H1 (cell line): Measurements from ENCODE around the gene ECT2L.

Experiments
- BCL11A ChIP-seq, 2 experiments: IDR thresholded peaks; one replicate each; pipeline ENCODE4 v1.6.1; 2011; ENCODE audit warnings: low read depth in 2 of 2, low read length in 2 of 2, mild to moderate bottlenecking in 2 of 2
- CEBPB ChIP-seq: IDR thresholded peaks from 2 replicates; pipeline ENCODE4 v1.6.1; 2012; ENCODE audit warnings: low read depth, low read length
- CTCF ChIP-seq, 3 experiments: IDR thresholded peaks; 1 replicate in 2 of 3; 2 replicates in 1 of 3; pipeline versions ENCODE4 v1.5.1 to v1.6.1; 2011; ENCODE audit warnings: low read length in 3 of 3, mild to moderate bottlenecking in 3 of 3, inconsistent platforms in 2 of 3, low read depth in 1 of 3, moderate library complexity in 1 of 3; ENCODE audit not compliant: insufficient read depth in 1 of 3; ENCODE audit errors: control extremely low read depth in 1 of 3
- EZH2 ChIP-seq: fragments of 200-600 bp; sonication (generic); IDR thresholded peaks from 2 replicates; pipeline ENCODE4 v1.7.1; 2012; ENCODE audit warnings: low read depth, mild to moderate bottlenecking, moderate library complexity, low read length, inconsistent platforms; ENCODE audit not compliant: severe bottlenecking
- HDAC2 ChIP-seq, 2 experiments: fragments of 300-600 bp in 1 of 2; sonication (generic) in 1 of 2; IDR thresholded peaks; 2 replicates each; pipeline ENCODE4 v1.6.1; 2011 to 2012; ENCODE audit warnings: low read depth in 2 of 2, low read length in 2 of 2, mild to moderate bottlenecking in 2 of 2, moderate library complexity in 2 of 2, borderline replicate concordance in 1 of 2, inconsistent platforms in 1 of 2
- JUN ChIP-seq: IDR thresholded peaks from 2 replicates; pipeline ENCODE4 v1.6.1; 2011; ENCODE audit warnings: low read depth, mild to moderate bottlenecking, improper control_type of control experiment, low read length
- JUND ChIP-seq: IDR thresholded peaks from 2 replicates; pipeline ENCODE4 v1.6.1; 2011; ENCODE audit warnings: mild to moderate bottlenecking, improper control_type of control experiment, low read length
- NRF1 ChIP-seq: IDR thresholded peaks from 2 replicates; pipeline ENCODE4 v1.6.1; 2011; ENCODE audit warnings: mild to moderate bottlenecking, low read depth, low read length, improper control_type of control experiment
- POLR2A ChIP-seq, 2 experiments: IDR thresholded peaks; 1 replicate in 1 of 2; 2 replicates in 1 of 2; pipeline ENCODE4 v1.6.1; 2011; ENCODE audit warnings: low read depth in 2 of 2, low read length in 2 of 2, mild to moderate bottlenecking in 2 of 2; ENCODE audit errors: control extremely low read depth in 1 of 2
- POLR2AphosphoS5 ChIP-seq: IDR thresholded peaks from 2 replicates; pipeline ENCODE4 v1.6.1; 2011; ENCODE audit warnings: low read depth, low read length
- RAD21 ChIP-seq, 2 experiments: IDR thresholded peaks in 1 of 2; conservative IDR thresholded peaks in 1 of 2; 2 replicates each; pipeline ENCODE4 v1.6.1; 2011; ENCODE audit warnings: low read depth in 2 of 2, low read length in 2 of 2, improper control_type of control experiment in 1 of 2, inconsistent platforms in 1 of 2, mild to moderate bottlenecking in 1 of 2, moderate library complexity in 1 of 2
- RNF2 ChIP-seq: fragments of 200-900, 300-1000 bp; sonication (generic); IDR thresholded peaks from 2 replicates; pipeline ENCODE4 v1.7.1; 2016; ENCODE audit warnings: borderline replicate concordance, low read depth, mild to moderate bottlenecking, antibody characterized with exemption, low read length; ENCODE audit not compliant: poor library complexity, severe bottlenecking; ENCODE audit errors: missing control alignments

GRCh38 chr6:138912308-138912707 is 116.4 kb downstream of the ECT2L start:
- TF ChIP-seq EZH2: no peak
- no peak for TF ChIP-seq POLR2A (IDR thresholded peaks at IDR 0.05; ENCODE audit: control extremely low read depth in 1 of 2, low read depth in 2 of 2, low read length in 2 of 2)
- no peak for TF ChIP-seq CTCF (IDR thresholded peaks at IDR 0.05; ENCODE audit: control extremely low read depth in 1 of 3, insufficient read depth in 1 of 3, low read depth in 1 of 3, low read length in 3 of 3)
- no peak for TF ChIP-seq NRF1
- TF ChIP-seq BCL11A (IDR thresholded peaks at IDR 0.05; ENCODE audit: low read depth in 2 of 2, low read length in 2 of 2): no peak
- no peak for TF ChIP-seq HDAC2 (IDR thresholded peaks at IDR 0.05; ENCODE audit: borderline replicate concordance in 1 of 2, low read depth in 2 of 2, low read length in 2 of 2)
- no peak for TF ChIP-seq JUND
- no peak for TF ChIP-seq RNF2
- TF ChIP-seq CEBPB: no peak
- TF ChIP-seq JUN: no peak
- TF ChIP-seq POLR2AphosphoS5: no peak
- TF ChIP-seq RAD21 (IDR thresholded peaks at IDR 0.05 in 1 of 2, conservative IDR thresholded peaks at IDR 0.05 in 1 of 2; ENCODE audit: low read depth in 2 of 2, low read length in 2 of 2): no peak
